ENCODE results near the gene ANKRD11. TPM values are rescaled to one million over a fixed set of nuclear protein-coding genes. Genes with fewer than 3 reads are reported as not detected.

The ANKRD11 gene
- total and polyA plus RNA-seq, 8 donors = 90.7 to 123 (median 98.4) TPM

DNA sequence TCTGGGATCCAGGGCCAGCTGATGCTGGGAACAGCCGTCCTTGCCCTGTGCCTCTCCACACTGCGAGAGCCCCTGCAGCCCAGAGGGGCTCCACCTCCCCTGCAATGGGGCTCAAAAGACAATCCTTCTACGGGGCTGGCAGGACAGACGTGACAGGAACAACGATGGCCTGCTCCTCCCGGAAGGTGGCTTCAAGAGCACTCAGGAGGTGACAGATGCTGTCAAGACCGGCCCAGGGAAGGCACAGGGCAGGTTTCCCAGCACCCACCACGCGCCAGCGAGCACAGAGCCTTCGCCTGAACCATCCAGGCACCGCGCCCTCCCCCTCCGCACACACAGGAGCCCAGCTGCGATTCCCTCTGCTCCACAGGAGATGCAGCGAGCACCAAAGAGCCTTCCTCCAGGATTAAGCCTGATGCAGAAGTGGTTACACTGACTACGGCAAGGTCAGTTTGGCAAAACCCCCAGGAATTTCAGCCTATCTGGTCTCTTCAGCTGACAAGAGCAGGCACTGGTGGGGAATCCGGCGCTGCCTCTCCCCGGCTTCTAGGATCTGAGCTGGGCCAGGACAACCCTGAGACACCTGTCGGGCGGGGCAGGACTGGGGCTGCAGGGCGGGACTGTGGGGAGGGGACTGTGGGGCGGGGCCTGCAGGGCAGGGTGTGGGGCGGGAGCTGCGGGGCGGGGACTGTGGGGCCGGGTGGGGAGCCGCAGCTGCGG lies 169.4 kb downstream of the ANKRD11 start:
- ATAC-seq (peak; percentile 57), DNase-seq (peak in 1 of 4 donors; percentile 80)
- H3K9me3 ChIP-seq = no peaks in the 10 kb centered on the region
- H3K27me3 ChIP-seq = no peaks in the 10 kb centered on the region
- TF ChIP-seq, protein P1, sequence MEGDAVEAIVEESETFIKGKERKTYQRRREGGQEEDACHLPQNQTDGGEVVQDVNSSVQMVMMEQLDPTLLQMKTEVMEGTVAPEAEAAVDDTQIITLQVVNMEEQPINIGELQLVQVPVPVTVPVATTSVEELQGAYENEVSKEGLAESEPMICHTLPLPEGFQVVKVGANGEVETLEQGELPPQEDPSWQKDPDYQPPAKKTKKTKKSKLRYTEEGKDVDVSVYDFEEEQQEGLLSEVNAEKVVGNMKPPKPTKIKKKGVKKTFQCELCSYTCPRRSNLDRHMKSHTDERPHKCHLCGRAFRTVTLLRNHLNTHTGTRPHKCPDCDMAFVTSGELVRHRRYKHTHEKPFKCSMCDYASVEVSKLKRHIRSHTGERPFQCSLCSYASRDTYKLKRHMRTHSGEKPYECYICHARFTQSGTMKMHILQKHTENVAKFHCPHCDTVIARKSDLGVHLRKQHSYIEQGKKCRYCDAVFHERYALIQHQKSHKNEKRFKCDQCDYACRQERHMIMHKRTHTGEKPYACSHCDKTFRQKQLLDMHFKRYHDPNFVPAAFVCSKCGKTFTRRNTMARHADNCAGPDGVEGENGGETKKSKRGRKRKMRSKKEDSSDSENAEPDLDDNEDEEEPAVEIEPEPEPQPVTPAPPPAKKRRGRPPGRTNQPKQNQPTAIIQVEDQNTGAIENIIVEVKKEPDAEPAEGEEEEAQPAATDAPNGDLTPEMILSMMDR (IDR thresholded peaks at IDR 0.05) = no peak
- no peaks in the 10 kb centered on the region for H3K36me3 ChIP-seq
- intact Hi-C loops (cut with DNase I) = no loop called here
- no peak overlapping the region for H3K4me3 ChIP-seq
- peak overlapping the region; percentile 62 to 69 for H3K27ac ChIP-seq
- peaks cover 51 to 100% of the 10 kb centered on the region in 2 donors for H3K4me1 ChIP-seq

- Histone ChIP-seq H3K9me3 (no peaks in the 10 kb centered on the region), H3K4me1 (peaks cover 45 to 100% of the 10 kb centered on the region in 2 donors), H3K27me3 (no peaks in the 10 kb centered on the region), H3K27ac (peak overlapping the region; percentile 62 to 69), H3K4me3 (no peak overlapping the region), H3K36me3 (peaks cover 0 to 3% of the 10 kb centered on the region in 2 donors)
- peak; percentile 68 for ATAC-seq
- intact Hi-C loops (cut with DNase I) = no loop called here
- DNase-seq = peak in 1 of 4 donors; percentile 75
- TF ChIP-seq, protein P1 (IDR thresholded peaks at IDR 0.05) = no peak
Observed at GRCh38 chr16:89319886-89320781, 170.2 kb downstream of the ANKRD11 start.

GRCh38 chr16:89319631-89319885 lies 170.8 kb downstream of the ANKRD11 start:
- Histone ChIP-seq H3K27ac (peak overlapping the region; percentile 62 to 69), H3K4me1 (peaks cover 45 to 100% of the 10 kb centered on the region in 2 donors), H3K27me3 (no peaks in the 10 kb centered on the region), H3K36me3 (peaks cover 0 to 8% of the 10 kb centered on the region in 2 donors), H3K9me3 (no peaks in the 10 kb centered on the region), H3K4me3 (no peak overlapping the region)
- DNase-seq (no peak), ATAC-seq (no peak)
- intact Hi-C loops (cut with DNase I) = no loop called here
- TF ChIP-seq, protein P1 (IDR thresholded peaks at IDR 0.05) = no peak

DNA sequence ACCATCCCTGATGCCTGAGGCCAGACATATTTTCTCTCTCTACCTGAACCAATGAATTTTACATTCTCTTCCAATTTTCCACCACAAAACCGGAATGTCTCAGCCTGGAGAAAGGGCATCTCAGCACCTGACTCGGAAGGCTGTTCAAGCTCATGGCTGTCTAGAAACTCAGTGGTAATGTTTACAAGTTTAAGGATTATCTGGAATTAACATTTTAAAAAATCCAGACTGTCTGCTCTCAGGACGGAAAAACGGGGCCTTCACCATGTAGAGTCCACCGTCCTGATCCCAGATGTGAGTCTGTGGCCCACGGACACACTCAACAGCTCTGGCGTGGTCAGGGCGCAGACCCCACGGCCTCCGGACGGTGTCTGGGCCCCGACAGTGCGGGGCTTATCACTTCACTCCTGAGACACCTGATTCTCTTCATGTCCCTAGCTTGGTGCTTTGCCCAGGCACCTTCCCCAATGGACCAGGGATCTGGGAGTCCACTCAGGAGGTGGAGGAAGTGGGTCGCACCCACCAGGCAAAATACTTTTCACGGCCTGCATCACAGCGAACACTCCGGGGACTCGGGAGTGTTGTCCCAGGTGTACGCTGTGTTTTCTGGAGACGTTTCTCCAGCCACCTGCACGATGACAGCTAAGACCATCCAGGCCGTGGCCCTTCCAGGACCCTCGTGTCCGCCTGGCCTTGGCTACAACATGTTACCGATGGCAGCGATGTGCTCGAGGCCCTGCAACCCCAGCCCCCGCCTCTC lies 171.3 kb downstream of the ANKRD11 start:
- H3K27me3 ChIP-seq = no peaks in the 10 kb centered on the region
- H3K27ac ChIP-seq = peak overlapping the region; percentile 62 to 69
- H3K4me1 ChIP-seq = peaks cover 45 to 100% of the 10 kb centered on the region in 2 donors
- H3K36me3 ChIP-seq = peaks cover 0 to 10% of the 10 kb centered on the region in 2 donors
- intact Hi-C loops (cut with DNase I) = no loop called here
- TF ChIP-seq, protein P1 (IDR thresholded peaks at IDR 0.05) = no peak
- no peak for ATAC-seq
- H3K4me3 ChIP-seq = no peak overlapping the region
- H3K9me3 ChIP-seq = no peaks in the 10 kb centered on the region
- DNase-seq = peak in 1 of 4 donors; percentile 43

Measured in left lung (tissue), 10 donors.